ENCODE data around the gene PACSIN2. TPM values are rescaled to one million over a fixed set of nuclear protein-coding genes. Genes with fewer than 3 reads are reported as not detected.

The PACSIN2 gene
- total and polyA plus RNA-seq, 2 of the 13 experiments (the other 11 are each of a cell fraction or from before 2014, with no cell fraction given) = 54.1 to 68.8 TPM

GRCh38 chr22:42856865-42857704, 157.9 kb downstream of the PACSIN2 start, which contains the start of gene ARFGAP3 (continued):
- peak; percentile 84 for TF ChIP-seq ZXDC (CRISPR knock-in tag; IDR thresholded peaks at IDR 0.05)
- TF ChIP-seq SP5 (CRISPR knock-in tag; IDR thresholded peaks at IDR 0.05; ENCODE audit: borderline replicate concordance, low read depth) = peak; percentile 26; the same call in 1 of the 2 replicates
- peak; percentile 28 for TF ChIP-seq ZNF496 (CRISPR knock-in tag; IDR thresholded peaks at IDR 0.05; ENCODE audit: insufficient replicate concordance)
- peak; percentile 97 for TF ChIP-seq ARNT2 (CRISPR knock-in tag; IDR thresholded peaks at IDR 0.05; ENCODE audit: low read depth)
- TF ChIP-seq THYN1 (CRISPR knock-in tag; IDR thresholded peaks at IDR 0.05; ENCODE audit: borderline replicate concordance, low read depth) = no peak
- TF ChIP-seq ZNF318 (CRISPR knock-in tag; IDR thresholded peaks at IDR 0.05) = peak; percentile 62; the same call in 1 of the 2 replicates
- TF ChIP-seq ZNF343 (CRISPR knock-in tag; IDR thresholded peaks at IDR 0.05) = peak; percentile 70; the same call in 1 of the 2 replicates
- TF ChIP-seq SALL2 (CRISPR knock-in tag; IDR thresholded peaks at IDR 0.05) = peak; percentile 92
- TF ChIP-seq ZNF543 (CRISPR knock-in tag; IDR thresholded peaks at IDR 0.05) = peak; percentile 87
- peak; percentile 96 for TF ChIP-seq ZBTB38 (CRISPR knock-in tag; IDR thresholded peaks at IDR 0.05)
- TF ChIP-seq, protein P1, sequence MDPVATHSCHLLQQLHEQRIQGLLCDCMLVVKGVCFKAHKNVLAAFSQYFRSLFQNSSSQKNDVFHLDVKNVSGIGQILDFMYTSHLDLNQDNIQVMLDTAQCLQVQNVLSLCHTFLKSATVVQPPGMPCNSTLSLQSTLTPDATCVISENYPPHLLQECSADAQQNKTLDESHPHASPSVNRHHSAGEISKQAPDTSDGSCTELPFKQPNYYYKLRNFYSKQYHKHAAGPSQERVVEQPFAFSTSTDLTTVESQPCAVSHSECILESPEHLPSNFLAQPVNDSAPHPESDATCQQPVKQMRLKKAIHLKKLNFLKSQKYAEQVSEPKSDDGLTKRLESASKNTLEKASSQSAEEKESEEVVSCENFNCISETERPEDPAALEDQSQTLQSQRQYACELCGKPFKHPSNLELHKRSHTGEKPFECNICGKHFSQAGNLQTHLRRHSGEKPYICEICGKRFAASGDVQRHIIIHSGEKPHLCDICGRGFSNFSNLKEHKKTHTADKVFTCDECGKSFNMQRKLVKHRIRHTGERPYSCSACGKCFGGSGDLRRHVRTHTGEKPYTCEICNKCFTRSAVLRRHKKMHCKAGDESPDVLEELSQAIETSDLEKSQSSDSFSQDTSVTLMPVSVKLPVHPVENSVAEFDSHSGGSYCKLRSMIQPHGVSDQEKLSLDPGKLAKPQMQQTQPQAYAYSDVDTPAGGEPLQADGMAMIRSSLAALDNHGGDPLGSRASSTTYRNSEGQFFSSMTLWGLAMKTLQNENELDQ (CRISPR knock-in tag; IDR thresholded peaks at IDR 0.05; ENCODE audit: borderline replicate concordance) = no peak
- TF ChIP-seq, protein P2, sequence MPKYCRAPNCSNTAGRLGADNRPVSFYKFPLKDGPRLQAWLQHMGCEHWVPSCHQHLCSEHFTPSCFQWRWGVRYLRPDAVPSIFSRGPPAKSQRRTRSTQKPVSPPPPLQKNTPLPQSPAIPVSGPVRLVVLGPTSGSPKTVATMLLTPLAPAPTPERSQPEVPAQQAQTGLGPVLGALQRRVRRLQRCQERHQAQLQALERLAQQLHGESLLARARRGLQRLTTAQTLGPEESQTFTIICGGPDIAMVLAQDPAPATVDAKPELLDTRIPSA (CRISPR knock-in tag; IDR thresholded peaks at IDR 0.05; ENCODE audit: borderline replicate concordance) = peak; percentile 85; the same call in 1 of the 2 replicates
- peak; percentile 91; the same call in 1 of the 2 replicates for TF ChIP-seq ZNF724P (CRISPR knock-in tag; IDR thresholded peaks at IDR 0.05; ENCODE audit: borderline replicate concordance)
